Endodermal cell (in vitro differentiated cells): ENCODE measurements around the gene PSMB11. TPM values are rescaled to one million over a fixed set of nuclear protein-coding genes. Genes with fewer than 3 reads are reported as not detected.

Experiments
- DNase-seq: peaks from one replicate; pipeline ENCODE4 v3.0.0-alpha.2; 2017
- H3K27ac ChIP-seq: 2 replicates; pipeline ENCODE4 v1.5.1; 2013; ENCODE audit warnings: mild to moderate bottlenecking, low read depth, low read length, moderate library complexity
- H3K27me3 ChIP-seq: 2 replicates; pipeline ENCODE4 v1.6.1; 2013; ENCODE audit warnings: mild to moderate bottlenecking, low read length, moderate library complexity; ENCODE audit not compliant: insufficient read depth, control insufficient read depth, poor library complexity, severe bottlenecking
- H3K36me3 ChIP-seq: 2 replicates; pipeline ENCODE4 v1.7.0; 2013; ENCODE audit warnings: mild to moderate bottlenecking, low read length, moderate library complexity; ENCODE audit not compliant: control insufficient read depth, insufficient read depth
- H3K4me1 ChIP-seq: one replicate; pipeline ENCODE4 v1.7.0; 2013; ENCODE audit warnings: low read length; ENCODE audit not compliant: control insufficient read depth, insufficient read depth
- H3K4me3 ChIP-seq: 2 replicates; pipeline ENCODE4 v1.5.1; 2013; ENCODE audit warnings: mild to moderate bottlenecking, low read length, moderate library complexity
- H3K9ac ChIP-seq: 2 replicates; pipeline ENCODE4 v1.6.1; 2013; ENCODE audit warnings: mild to moderate bottlenecking, low read length, moderate library complexity; ENCODE audit not compliant: poor library complexity, severe bottlenecking; ENCODE audit errors: extremely low read depth
- H3K9me3 ChIP-seq: 2 replicates; pipeline ENCODE4 v1.6.1; 2013; ENCODE audit warnings: mild to moderate bottlenecking, low read length, moderate library complexity; ENCODE audit not compliant: control insufficient read depth
- H3K27ac Mint-ChIP-seq: 2 replicates; pipeline ENCODE4 v1.8.0; 2020; ENCODE audit warnings: mixed read lengths
- H3K27me3 Mint-ChIP-seq: 2 replicates; pipeline ENCODE4 v1.8.0; 2021; ENCODE audit warnings: mild to moderate bottlenecking, mixed read lengths; ENCODE audit not compliant: insufficient read depth
- H3K36me3 Mint-ChIP-seq: 2 replicates; pipeline ENCODE4 v1.8.0; 2020; ENCODE audit warnings: low read depth, mixed read lengths
- H3K4me1 Mint-ChIP-seq: 2 replicates; pipeline ENCODE4 v1.8.0; 2020; ENCODE audit warnings: mixed read lengths
- H3K4me3 Mint-ChIP-seq: 2 replicates; pipeline ENCODE4 v1.8.0; 2020; ENCODE audit warnings: mild to moderate bottlenecking, moderate library complexity, mixed read lengths
- H3K9me3 Mint-ChIP-seq: 2 replicates; pipeline ENCODE4 v1.8.0; 2020; ENCODE audit warnings: mild to moderate bottlenecking, mixed read lengths
- CTCF ChIP-seq: fragments of 200-600 bp; sonication (generic); conservative IDR thresholded peaks from 2 replicates; pipeline ENCODE4 v1.5.0; 2021; ENCODE audit warnings: antibody characterized with exemption, mild to moderate bottlenecking
- WGBS, 2 experiments: methylation state at CpG; one replicate each; pipeline versions ENCODE4 v1.1.5 to v1.1.7; 2013; ENCODE audit warnings: missing lambda C conversion rate in 2 of 2, mixed read lengths in 1 of 2; ENCODE audit not compliant: insufficient coverage in 1 of 2, insufficient read length in 1 of 2; 5-methylcytosine and 5-hydroxymethylcytosine counted together
- total RNA-seq, 2 donors: library from RNA; stranded (reverse); fragmentation: NEBNext Ultra II Directional in 1 of 2; extraction: Animal tissue kit (Norgen Biotek cat#: 25700) in 1 of 2; gene quantifications; 2 replicates in 1 of 2; 3 replicates in 1 of 2; pipeline ENCODE4 v1.2.1, GENCODE V29; 2021

PSMB11 gene
- total RNA-seq, 2 donors from 2014 or later, result not detected

- Mint-ChIP-seq H3K9me3 (no peaks in the 10 kb centered on the region), H3K4me3 (no peak overlapping the region), H3K27me3 (no peaks in the 10 kb centered on the region), H3K36me3 (peaks cover 62% of the 10 kb centered on the region), H3K27ac (no peak overlapping the region), H3K4me1 (peaks cover 25% of the 10 kb centered on the region)
- Histone ChIP-seq H3K9ac (no peak overlapping the region), H3K9me3 (no peaks in the 10 kb centered on the region), H3K27ac (no peak overlapping the region), H3K4me3 (no peak overlapping the region), H3K27me3 (no peaks in the 10 kb centered on the region), H3K4me1 (no peaks in the 10 kb centered on the region), H3K36me3 (peaks cover 84% of the 10 kb centered on the region)
- TF ChIP-seq CTCF, result no peak
- WGBS, 2 experiments, result 96 to 97% methylated on average over 4 of the region's 4 CpGs
- no peak for DNase-seq
Measured at GRCh38 chr14:23090254-23090636, 48.2 kb downstream of the PSMB11 start.

- Histone ChIP-seq H3K36me3 (peaks cover 72% of the 10 kb centered on the region), H3K27me3 (no peaks in the 10 kb centered on the region), H3K9me3 (no peaks in the 10 kb centered on the region), H3K9ac (no peak overlapping the region), H3K27ac (no peak overlapping the region), H3K4me3 (no peak overlapping the region), H3K4me1 (no peaks in the 10 kb centered on the region)
- H3K27ac Mint-ChIP-seq, result no peak overlapping the region
- H3K9me3 Mint-ChIP-seq, result no peaks in the 10 kb centered on the region
- no peak for DNase-seq
- H3K4me1 Mint-ChIP-seq, result peaks cover 18% of the 10 kb centered on the region
- no peaks in the 10 kb centered on the region for H3K27me3 Mint-ChIP-seq
- H3K36me3 Mint-ChIP-seq, result peaks cover 53% of the 10 kb centered on the region
- 83 to 94% methylated on average over 5 to 11 of the region's 12 CpGs for WGBS, 2 experiments
- no peak overlapping the region for H3K4me3 Mint-ChIP-seq
- no peak for TF ChIP-seq CTCF
Measured at GRCh38 chr14:23091294-23092225, 49.5 kb downstream of the PSMB11 start.

GRCh38 chr14:23093104-23093503 lies 51.1 kb downstream of the PSMB11 start:
- H3K4me3 Mint-ChIP-seq, result no peak overlapping the region
- no peak for DNase-seq
- Histone ChIP-seq H3K27me3 (no peaks in the 10 kb centered on the region), H3K4me1 (peaks cover 3% of the 10 kb centered on the region), H3K9me3 (no peaks in the 10 kb centered on the region), H3K4me3 (peak overlapping the region; percentile 94), H3K36me3 (peaks cover 72% of the 10 kb centered on the region), H3K27ac (no peak overlapping the region), H3K9ac (peak overlapping the region; percentile 93)
- no peak for TF ChIP-seq CTCF
- H3K36me3 Mint-ChIP-seq, result peaks cover 53% of the 10 kb centered on the region
- no peak overlapping the region for H3K27ac Mint-ChIP-seq
- no peaks in the 10 kb centered on the region for H3K27me3 Mint-ChIP-seq
- WGBS, 2 experiments, result 88% methylated on average over 2 of the region's 2 CpGs; no CpG with 5 or more reads in 1 of the 2 experiments
- H3K9me3 Mint-ChIP-seq, result no peaks in the 10 kb centered on the region
- H3K4me1 Mint-ChIP-seq, result peaks cover 24% of the 10 kb centered on the region
